PFSK-1 (cell line): Measurements from ENCODE around the gene PTPN4.

Experiments
- FOXP2 ChIP-seq: optimal IDR thresholded peaks from 2 replicates; pipeline ENCODE3; 2011; ENCODE audit warnings: borderline replicate concordance, control low read depth, inconsistent platforms; ENCODE audit not compliant: insufficient read depth; ENCODE audit errors: extremely low read length, extremely low read depth
- POLR2AphosphoS5 ChIP-seq: IDR thresholded peaks from 2 replicates; pipeline ENCODE4 v1.6.1; 2012; ENCODE audit warnings: low read depth, mild to moderate bottlenecking, control low read depth, low read length, moderate library complexity
- REST ChIP-seq, 2 experiments: IDR thresholded peaks; 2 replicates each; pipeline versions ENCODE4 v1.6.1 to v1.8.0; 2011 to 2012; ENCODE audit warnings: low read depth in 2 of 2, low read length in 2 of 2, control low read depth in 1 of 2, inconsistent platforms in 1 of 2, mild to moderate bottlenecking in 1 of 2, moderate library complexity in 1 of 2; ENCODE audit not compliant: insufficient read depth in 1 of 2
- SIN3A ChIP-seq: IDR thresholded peaks from 2 replicates; pipeline ENCODE4 v1.6.1; 2012; ENCODE audit warnings: mild to moderate bottlenecking, low read length, moderate library complexity, borderline replicate concordance; ENCODE audit not compliant: insufficient read depth
- TAF1 ChIP-seq: IDR thresholded peaks from 2 replicates; pipeline ENCODE4 v1.6.1; 2012; ENCODE audit warnings: low read length, control low read depth, borderline replicate concordance; ENCODE audit not compliant: insufficient read depth

PTPN4 gene

GRCh38 chr2:119801040-119801439, 41.3 kb downstream of the PTPN4 start:
- TF ChIP-seq REST (IDR thresholded peaks at IDR 0.05; ENCODE audit: insufficient read depth in 1 of 2, low read depth in 2 of 2, low read length in 2 of 2), result no peak
- TF ChIP-seq POLR2AphosphoS5, result no peak
- TF ChIP-seq SIN3A, result no peak
- TF ChIP-seq FOXP2, result no peak
- no peak for TF ChIP-seq TAF1

- TF ChIP-seq SIN3A, result no peak
- no peak for TF ChIP-seq FOXP2
These were observed 43.4 kb downstream of the PTPN4 start for GRCh38 chr2:119803101-119803500.

GRCh38 chr2:119808516-119809147, 48.9 kb downstream of the PTPN4 start:
- TF ChIP-seq REST (IDR thresholded peaks at IDR 0.05; ENCODE audit: insufficient read depth in 1 of 2, low read depth in 2 of 2, low read length in 2 of 2) (no peak), POLR2AphosphoS5 (no peak), FOXP2 (no peak), SIN3A (no peak), TAF1 (no peak)

- TF ChIP-seq FOXP2 (no peak), POLR2AphosphoS5 (no peak), SIN3A (no peak), TAF1 (no peak)
These were observed 49.8 kb downstream of the PTPN4 start for GRCh38 chr2:119809339-119810048.

- TF ChIP-seq FOXP2 (no peak), TAF1 (no peak), POLR2AphosphoS5 (no peak), SIN3A (no peak), REST (IDR thresholded peaks at IDR 0.05; ENCODE audit: insufficient read depth in 1 of 2, low read depth in 2 of 2, low read length in 2 of 2) (no peak)
These were observed 50.4 kb downstream of the PTPN4 start for GRCh38 chr2:119810049-119810630.

GRCh38 chr2:119814216-119814615, 54.5 kb downstream of the PTPN4 start:
- TF ChIP-seq REST (IDR thresholded peaks at IDR 0.05; ENCODE audit: insufficient read depth in 1 of 2, low read depth in 2 of 2, low read length in 2 of 2) (no peak), FOXP2 (no peak), SIN3A (no peak), TAF1 (no peak), POLR2AphosphoS5 (no peak)
